ENCODE data around the gene CXorf49. TPM values are rescaled to one million over a fixed set of nuclear protein-coding genes. Genes with fewer than 3 reads are reported as not detected.

CXorf49 gene
- total RNA-seq, 2 experiments from 2014 or later, result not detected

GRCh38 chrX:71665747-71666146 lies 52.3 kb downstream of the CXorf49 start:
- no peaks in the 10 kb centered on the region for H3K36me3 Mint-ChIP-seq (ENCODE audit: low read depth)
- Histone ChIP-seq H3K4me3 (ENCODE audit: low read length) (no peak overlapping the region), H3K36me3 (ENCODE audit: insufficient read depth, low read length) (no peaks in the 10 kb centered on the region), H3K4me1 (ENCODE audit: insufficient read depth, low read length) (peaks cover 25% of the 10 kb centered on the region), H3K27ac (ENCODE audit: low read depth in 1 of 2, low read length in 2 of 2) (no peak overlapping the region), H3K27me3 (ENCODE audit: control insufficient read depth in 1 of 2, insufficient read depth in 2 of 2, low read length in 2 of 2) (no peaks in the 10 kb centered on the region), H3K9me3 (ENCODE audit: control insufficient read depth in 1 of 2, insufficient read depth in 1 of 2, low read length in 2 of 2) (no peaks in the 10 kb centered on the region)
- H3K9me3 Mint-ChIP-seq, result no peaks in the 10 kb centered on the region
- ChIA-PET POLR2A (no interaction called here), CTCF (no interaction called here)
- intact Hi-C loops (cut with DNase I, micrococcal nuclease), result no loop called here
- H3K4me3 Mint-ChIP-seq, result no peak overlapping the region
- TF ChIP-seq CTCF (IDR thresholded peaks at IDR 0.05), result no peak
- H3K27ac Mint-ChIP-seq, result no peak overlapping the region
- ATAC-seq (ENCODE audit: poor library complexity) (no peak), DNase-seq (no peak)
- peaks cover 23% of the 10 kb centered on the region for H3K4me1 Mint-ChIP-seq (ENCODE audit: low read depth)
- H3K27me3 Mint-ChIP-seq, result no peaks in the 10 kb centered on the region

- DNase-seq (no peak), ATAC-seq (ENCODE audit: poor library complexity) (no peak)
- no peaks in the 10 kb centered on the region for H3K9me3 Mint-ChIP-seq
- POLR2A ChIA-PET, result no interaction called here
- intact Hi-C loops (cut with DNase I, micrococcal nuclease), result no loop called here
- CTCF ChIA-PET, result no interaction called here
- H3K36me3 Mint-ChIP-seq (ENCODE audit: low read depth), result no peaks in the 10 kb centered on the region
- Histone ChIP-seq H3K27me3 (ENCODE audit: control insufficient read depth in 1 of 2, insufficient read depth in 2 of 2, low read length in 2 of 2) (no peaks in the 10 kb centered on the region), H3K36me3 (ENCODE audit: insufficient read depth, low read length) (no peaks in the 10 kb centered on the region), H3K27ac (ENCODE audit: low read depth in 1 of 2, low read length in 2 of 2) (no peak overlapping the region), H3K9me3 (ENCODE audit: control insufficient read depth in 1 of 2, insufficient read depth in 1 of 2, low read length in 2 of 2) (no peaks in the 10 kb centered on the region), H3K4me3 (ENCODE audit: low read length) (no peak overlapping the region), H3K4me1 (ENCODE audit: insufficient read depth, low read length) (peaks cover 21% of the 10 kb centered on the region)
- peaks cover 16% of the 10 kb centered on the region for H3K4me1 Mint-ChIP-seq (ENCODE audit: low read depth)
- H3K4me3 Mint-ChIP-seq, result no peak overlapping the region
- H3K27me3 Mint-ChIP-seq, result no peaks in the 10 kb centered on the region
- H3K27ac Mint-ChIP-seq, result no peak overlapping the region
- TF ChIP-seq CTCF (IDR thresholded peaks at IDR 0.05), result no peak
Measured at GRCh38 chrX:71664889-71665491, 53.1 kb downstream of the CXorf49 start.

Other genes starting within 250 kb of the CXorf49 start
- 100 to 1,000 TPM; 279 to 295 TPM for gene OGT, start 185.2 kb downstream of the CXorf49 start, total RNA-seq
- gene GCNA, start 139.8 kb downstream of the CXorf49 start, total RNA-seq, result 1 to 10 TPM; 1.7 to 2.3 TPM
- gene CXCR3, start 99.8 kb downstream of the CXorf49 start, total RNA-seq, result 10 to 100 TPM; 19.5 to 22.0 TPM
- not detected for gene CXorf49B, start 45.1 kb upstream of the CXorf49 start, total RNA-seq
- 1 to 10 TPM; 1.3 to 1.5 TPM for gene NHSL2, start 192.6 kb upstream of the CXorf49 start, total RNA-seq

All from CD4-positive, alpha-beta T cell (primary cell).